HepG2 (cell line): ENCODE data around the gene AMER3. TPM values are rescaled to one million over a fixed set of nuclear protein-coding genes. Genes with fewer than 3 reads are reported as not detected.

Source experiments
- DNMT1 ChIP-seq: sonication (generic); formaldehyde crosslinking; IDR thresholded peaks from 2 replicates; pipeline ENCODE4 v1.5.1; 2020; ENCODE audit warnings: mild to moderate bottlenecking, missing genetic modification reagents
- DRAP1 ChIP-seq: IDR thresholded peaks from 2 replicates; pipeline ENCODE4 v1.6.1; 2016; ENCODE audit warnings: missing genetic modification reagents, missing compliant biosample characterization
- ERF ChIP-seq: IDR thresholded peaks from 2 replicates; pipeline ENCODE4 v1.6.1; 2018; ENCODE audit warnings: missing biosample characterization, missing genetic modification reagents
- HES4 ChIP-seq: sonication (generic); formaldehyde crosslinking; IDR thresholded peaks from 2 replicates; pipeline ENCODE4 v1.9.0; 2021; ENCODE audit warnings: mild to moderate bottlenecking, missing genetic modification reagents, borderline replicate concordance
- HIVEP1 ChIP-seq: sonication (generic); formaldehyde crosslinking; IDR thresholded peaks from 2 replicates; pipeline ENCODE4 v1.4.0; 2020; ENCODE audit warnings: mild to moderate bottlenecking, missing genetic modification reagents
- HNF1B ChIP-seq: sonication (generic); formaldehyde crosslinking; IDR thresholded peaks from 2 replicates; pipeline ENCODE4 v1.5.1; 2020; ENCODE audit warnings: mild to moderate bottlenecking, moderate library complexity, missing genetic modification reagents
- KAT8 ChIP-seq: IDR thresholded peaks from 2 replicates; pipeline ENCODE4 v1.6.1; 2016; ENCODE audit warnings: missing genetic modification reagents, missing compliant biosample characterization
- MEF2D ChIP-seq: sonication (generic); formaldehyde crosslinking; IDR thresholded peaks from 2 replicates; pipeline ENCODE4 v1.5.1; 2020; ENCODE audit warnings: mild to moderate bottlenecking, missing genetic modification reagents
- MEIS2 ChIP-seq: sonication (generic); formaldehyde crosslinking; IDR thresholded peaks from 2 replicates; pipeline ENCODE4 v1.9.0; 2021; ENCODE audit warnings: mild to moderate bottlenecking, missing genetic modification reagents
- NR1H2 ChIP-seq: sonication (generic); formaldehyde crosslinking; IDR thresholded peaks from 2 replicates; pipeline ENCODE4 v1.8.1; 2022; ENCODE audit warnings: low read depth, missing genetic modification reagents, borderline replicate concordance
- NR2F6 ChIP-seq, 2 experiments: IDR thresholded peaks; 2 replicates each; pipeline ENCODE4 v1.6.1; 2016; ENCODE audit warnings: antibody characterized with exemption in 1 of 2, mild to moderate bottlenecking in 1 of 2
- PHF8 ChIP-seq: sonication (generic); formaldehyde crosslinking; IDR thresholded peaks from 2 replicates; pipeline ENCODE4 v1.5.0; 2020; ENCODE audit warnings: missing genetic modification reagents
- THAP7 ChIP-seq: sonication (generic); formaldehyde crosslinking; IDR thresholded peaks from 2 replicates; pipeline ENCODE4 v1.8.1; 2023; ENCODE audit warnings: mild to moderate bottlenecking, missing genetic modification reagents
- TMF1 ChIP-seq: sonication (generic); formaldehyde crosslinking; IDR thresholded peaks from 2 replicates; pipeline ENCODE4 v1.8.1; 2022; ENCODE audit warnings: low read depth, missing genetic modification reagents
- ZBTB3 ChIP-seq: sonication (generic); formaldehyde crosslinking; IDR thresholded peaks from 2 replicates; pipeline ENCODE4 v1.4.0; 2020; ENCODE audit warnings: low read depth, mild to moderate bottlenecking, moderate library complexity, missing genetic modification reagents, borderline replicate concordance
- ZBTB42 ChIP-seq: sonication (generic); formaldehyde crosslinking; IDR thresholded peaks from 2 replicates; pipeline ENCODE4 v1.5.0; 2020; ENCODE audit warnings: mild to moderate bottlenecking, missing genetic modification reagents
- ZNF136 ChIP-seq: sonication (generic); formaldehyde crosslinking; IDR thresholded peaks from 2 replicates; pipeline ENCODE4 v1.8.1; 2022; ENCODE audit warnings: low read depth, mild to moderate bottlenecking, moderate library complexity, missing genetic modification reagents
- ZNF224 ChIP-seq: sonication (generic); formaldehyde crosslinking; IDR thresholded peaks from 2 replicates; pipeline ENCODE4 v1.5.0; 2020; ENCODE audit warnings: mild to moderate bottlenecking, missing genetic modification reagents
- ZNF264 ChIP-seq: sonication (generic); formaldehyde crosslinking; IDR thresholded peaks from 2 replicates; pipeline ENCODE4 v1.4.0; 2020; ENCODE audit warnings: missing genetic modification reagents
- ZNF30 ChIP-seq: sonication (generic); formaldehyde crosslinking; IDR thresholded peaks from 2 replicates; pipeline ENCODE4 v1.5.0; 2020; ENCODE audit warnings: mild to moderate bottlenecking, missing genetic modification reagents
- ZNF746 ChIP-seq: sonication (generic); formaldehyde crosslinking; IDR thresholded peaks from 2 replicates; pipeline ENCODE4 v1.8.0; 2022; ENCODE audit warnings: mild to moderate bottlenecking, missing genetic modification reagents
- ZNF788 ChIP-seq: sonication (generic); formaldehyde crosslinking; IDR thresholded peaks from 2 replicates; pipeline ENCODE4 v1.5.0; 2020; ENCODE audit warnings: mild to moderate bottlenecking, missing genetic modification reagents, borderline replicate concordance
- ZNF878 ChIP-seq: sonication (generic); formaldehyde crosslinking; IDR thresholded peaks from 2 replicates; pipeline ENCODE4 v1.8.1; 2023; ENCODE audit warnings: mild to moderate bottlenecking, missing genetic modification reagents, moderate library complexity
- polyA plus RNA-seq, 8 experiments: library from polyadenylated mRNA; depleted of rRNA in 3 of 8; stranded (reverse) in 7 of 8; unstranded in 1 of 8; fragments of >200 nt; fragmentation: Illumina TruSeq in 4 of 8; extraction: Trizol in 4 of 8; gene quantifications; 2 replicates each; pipeline versions ENCODE4 v1.2.1 to v1.2.3, GENCODE V29; 2011 to 2016; ENCODE audit warnings: low read depth in 4 of 8, missing spikeins in 1 of 8, mixed read lengths in 1 of 8; ENCODE audit not compliant: insufficient read depth in 1 of 8
- total RNA-seq, 5 experiments: library from RNA; depleted of rRNA; stranded (reverse); fragments of >200 nt; fragmentation: Illumina TruSeq; extraction: Trizol; gene quantifications; 2 replicates each; pipeline ENCODE4 v1.2.3, GENCODE V29; 2016; ENCODE audit warnings: low read depth in 1 of 5
- TF ChIP-seq, protein P1 (sequence below): sonication (generic); formaldehyde crosslinking; IDR thresholded peaks from 2 replicates; pipeline ENCODE4 v1.4.0; 2020; ENCODE audit warnings: missing genetic modification reagents, borderline replicate concordance

AMER3 gene
- total and polyA plus RNA-seq, 2 of the 13 experiments (the other 11 are each of a cell fraction or from before 2014, with no cell fraction given), result not detected

DNA sequence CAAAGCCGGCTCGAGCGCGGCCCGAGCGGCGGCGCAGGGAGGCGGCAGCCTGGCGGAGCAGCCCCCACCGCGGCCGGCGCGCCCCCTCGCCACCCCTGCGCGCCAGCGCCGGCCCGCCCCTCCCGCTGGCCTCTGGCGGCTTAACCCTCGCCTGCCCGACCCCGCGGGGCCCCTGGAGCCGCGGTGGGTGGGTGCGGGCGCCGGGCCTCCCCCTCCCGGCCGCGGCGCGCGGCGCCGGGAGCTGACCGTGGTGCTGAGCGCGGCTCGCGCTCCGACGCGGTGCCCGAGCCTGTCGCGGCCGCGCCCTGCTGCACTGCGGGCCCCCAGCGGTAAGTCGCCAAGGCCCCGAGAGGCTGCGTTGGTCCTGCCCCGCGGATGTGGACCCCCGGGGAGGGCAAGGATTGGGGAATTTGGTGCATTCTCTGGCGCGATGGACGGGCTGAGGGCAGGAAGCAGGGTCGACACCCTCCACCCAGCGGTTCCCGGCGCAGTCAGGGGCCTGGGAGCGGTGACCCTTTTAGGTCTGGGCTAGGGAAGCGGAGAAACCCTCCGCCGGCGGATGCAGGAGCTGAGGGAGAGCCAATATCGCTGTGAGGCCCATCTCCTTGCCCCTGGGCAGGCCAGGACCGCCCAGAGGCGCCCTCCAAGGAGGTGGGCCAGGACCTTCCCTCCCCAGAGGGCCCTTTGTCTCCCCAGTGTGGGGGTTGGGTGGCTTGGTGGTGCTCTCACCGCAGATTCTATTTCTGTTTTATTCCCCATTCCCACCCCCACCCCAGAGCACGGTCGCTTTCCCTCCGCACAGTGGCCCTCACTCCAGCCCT lies 923 bp downstream of the AMER3 start (continued):
- TF ChIP-seq, protein P1, sequence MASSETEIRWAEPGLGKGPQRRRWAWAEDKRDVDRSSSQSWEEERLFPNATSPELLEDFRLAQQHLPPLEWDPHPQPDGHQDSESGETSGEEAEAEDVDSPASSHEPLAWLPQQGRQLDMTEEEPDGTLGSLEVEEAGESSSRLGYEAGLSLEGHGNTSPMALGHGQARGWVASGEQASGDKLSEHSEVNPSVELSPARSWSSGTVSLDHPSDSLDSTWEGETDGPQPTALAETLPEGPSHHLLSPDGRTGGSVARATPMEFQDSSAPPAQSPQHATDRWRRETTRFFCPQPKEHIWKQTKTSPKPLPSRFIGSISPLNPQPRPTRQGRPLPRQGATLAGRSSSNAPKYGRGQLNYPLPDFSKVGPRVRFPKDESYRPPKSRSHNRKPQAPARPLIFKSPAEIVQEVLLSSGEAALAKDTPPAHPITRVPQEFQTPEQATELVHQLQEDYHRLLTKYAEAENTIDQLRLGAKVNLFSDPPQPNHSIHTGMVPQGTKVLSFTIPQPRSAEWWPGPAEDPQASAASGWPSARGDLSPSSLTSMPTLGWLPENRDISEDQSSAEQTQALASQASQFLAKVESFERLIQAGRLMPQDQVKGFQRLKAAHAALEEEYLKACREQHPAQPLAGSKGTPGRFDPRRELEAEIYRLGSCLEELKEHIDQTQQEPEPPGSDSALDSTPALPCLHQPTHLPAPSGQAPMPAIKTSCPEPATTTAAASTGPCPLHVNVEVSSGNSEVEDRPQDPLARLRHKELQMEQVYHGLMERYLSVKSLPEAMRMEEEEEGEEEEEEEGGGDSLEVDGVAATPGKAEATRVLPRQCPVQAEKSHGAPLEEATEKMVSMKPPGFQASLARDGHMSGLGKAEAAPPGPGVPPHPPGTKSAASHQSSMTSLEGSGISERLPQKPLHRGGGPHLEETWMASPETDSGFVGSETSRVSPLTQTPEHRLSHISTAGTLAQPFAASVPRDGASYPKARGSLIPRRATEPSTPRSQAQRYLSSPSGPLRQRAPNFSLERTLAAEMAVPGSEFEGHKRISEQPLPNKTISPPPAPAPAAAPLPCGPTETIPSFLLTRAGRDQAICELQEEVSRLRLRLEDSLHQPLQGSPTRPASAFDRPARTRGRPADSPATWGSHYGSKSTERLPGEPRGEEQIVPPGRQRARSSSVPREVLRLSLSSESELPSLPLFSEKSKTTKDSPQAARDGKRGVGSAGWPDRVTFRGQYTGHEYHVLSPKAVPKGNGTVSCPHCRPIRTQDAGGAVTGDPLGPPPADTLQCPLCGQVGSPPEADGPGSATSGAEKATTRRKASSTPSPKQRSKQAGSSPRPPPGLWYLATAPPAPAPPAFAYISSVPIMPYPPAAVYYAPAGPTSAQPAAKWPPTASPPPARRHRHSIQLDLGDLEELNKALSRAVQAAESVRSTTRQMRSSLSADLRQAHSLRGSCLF (CRISPR knock-in tag), result no peak
- TF ChIP-seq ZNF264 (CRISPR knock-in tag), result no peak
- peak; percentile 84 for TF ChIP-seq HES4 (CRISPR knock-in tag)
- no peak for TF ChIP-seq ZNF746 (CRISPR knock-in tag)
- peak; percentile 45; the same call in 1 of the 2 replicates for TF ChIP-seq ERF (CRISPR knock-in tag)
- no peak for TF ChIP-seq ZNF788 (CRISPR knock-in tag)
- no peak for TF ChIP-seq DNMT1
- no peak for TF ChIP-seq PHF8 (CRISPR knock-in tag)
- no peak for TF ChIP-seq NR2F6 (IDR thresholded peaks at IDR 0.05)
- TF ChIP-seq NR2F6 (CRISPR knock-in tag; IDR thresholded peaks at IDR 0.05), result no peak
- TF ChIP-seq ZNF30, result no peak
- TF ChIP-seq ZNF224 (CRISPR knock-in tag), result no peak
- TF ChIP-seq DRAP1 (CRISPR knock-in tag), result no peak
- no peak for TF ChIP-seq ZBTB3
- TF ChIP-seq THAP7, result no peak
- no peak for TF ChIP-seq HNF1B (CRISPR knock-in tag)
- TF ChIP-seq ZNF136 (CRISPR knock-in tag), result no peak
- TF ChIP-seq ZBTB42, result no peak
- peak; percentile 59; the same call in 1 of the 2 replicates for TF ChIP-seq TMF1 (CRISPR knock-in tag)
- TF ChIP-seq HIVEP1, result no peak
- TF ChIP-seq NR1H2 (CRISPR knock-in tag), result no peak
- TF ChIP-seq MEF2D (CRISPR knock-in tag), result no peak
- no peak for TF ChIP-seq ZNF878 (CRISPR knock-in tag)
- TF ChIP-seq MEIS2 (CRISPR knock-in tag), result peak; percentile 77
- TF ChIP-seq KAT8 (CRISPR knock-in tag), result no peak
